Upper lobe of right lung (tissue), 1 donor: ENCODE results near the gene MPDU1. TPM values are rescaled to one million over a fixed set of nuclear protein-coding genes. Genes with fewer than 3 reads are reported as not detected.

ENCODE experiments used
- ATAC-seq: fragments of 200-7000 bp; cut with Tn5 transposase; one replicate; pipeline ENCODE4 v1.9.1; 2020; ENCODE audit warnings: mild to moderate bottlenecking, moderate library complexity
- DNase-seq: peaks from one replicate; pipeline ENCODE4 v3.0.0-alpha.2; 2020
- H3K27ac ChIP-seq: fragments of 200-600 bp; one replicate; pipeline ENCODE4 v1.8.0; 2022
- H3K27me3 ChIP-seq: fragments of 200-600 bp; one replicate; pipeline ENCODE4 v1.8.0; 2022; ENCODE audit warnings: mild to moderate bottlenecking
- H3K36me3 ChIP-seq: fragments of 200-600 bp; one replicate; pipeline ENCODE4 v1.8.0; 2022
- H3K4me1 ChIP-seq: fragments of 200-600 bp; one replicate; pipeline ENCODE4 v1.8.0; 2022
- H3K4me3 ChIP-seq: fragments of 200-600 bp; one replicate; pipeline ENCODE4 v1.8.0; 2022; ENCODE audit warnings: mild to moderate bottlenecking
- H3K9me3 ChIP-seq: fragments of 200-600 bp; one replicate; pipeline ENCODE4 v1.8.0; 2022
- CTCF ChIP-seq: fragments of 200-600 bp; IDR thresholded peaks from one replicate; pipeline ENCODE4 v1.8.0; 2022; ENCODE audit warnings: antibody characterized with exemption
- intact Hi-C: fragments of 100-400 bp; cut with DNase I; formaldehyde crosslinking; loops from one replicate; pipeline ENCODE4 v1.11.0; 2022
- total RNA-seq: library from RNA; stranded (reverse); fragmentation: NEBNext Ultra II Directional; extraction: Animal tissue kit (Norgen Biotek cat#: 25700); gene quantifications from one replicate; pipeline ENCODE4 v1.2.1, GENCODE V29; 2021
- donor health status: DM: no; HTN: yes; CAD: no; lungs with severe emphysema.

Gene MPDU1
- total RNA-seq, 1 donor from 2014 or later: 58.2 TPM

- intact Hi-C loops: no loop called here
- DNase-seq (no peak), ATAC-seq (no peak)
- H3K36me3 ChIP-seq: no peaks in the 10 kb centered on the region
- H3K27ac ChIP-seq: peak overlapping the region; percentile 76
- no peaks in the 10 kb centered on the region for H3K27me3 ChIP-seq
- H3K4me3 ChIP-seq: no peak overlapping the region
- no peak for TF ChIP-seq CTCF
- peaks cover 39% of the 10 kb centered on the region for H3K4me1 ChIP-seq
- no peaks in the 10 kb centered on the region for H3K9me3 ChIP-seq
Measured at GRCh38 chr17:7553356-7553755, 30.3 kb upstream of the MPDU1 start.

GRCh38 chr17:7555320-7555948, 28.2 kb upstream of the MPDU1 start:
- intact Hi-C loops: no loop called here
- Histone ChIP-seq H3K4me1 (peaks cover 49% of the 10 kb centered on the region), H3K9me3 (no peaks in the 10 kb centered on the region), H3K27ac (no peak overlapping the region), H3K4me3 (no peak overlapping the region), H3K36me3 (no peaks in the 10 kb centered on the region), H3K27me3 (no peaks in the 10 kb centered on the region)
- no peak for TF ChIP-seq CTCF
- ATAC-seq (no peak), DNase-seq (no peak)

- H3K4me1 ChIP-seq: peaks cover 45% of the 10 kb centered on the region
- DNase-seq: no peak
- no peak for TF ChIP-seq CTCF
- no peaks in the 10 kb centered on the region for H3K9me3 ChIP-seq
- H3K27me3 ChIP-seq: no peaks in the 10 kb centered on the region
- intact Hi-C loops: no loop called here
- peak overlapping the region; percentile 96 for H3K27ac ChIP-seq
- ATAC-seq: no peak
- H3K4me3 ChIP-seq: no peak overlapping the region
- H3K36me3 ChIP-seq: no peaks in the 10 kb centered on the region
Measured at GRCh38 chr17:7556627-7557026, 27.0 kb upstream of the MPDU1 start.

GRCh38 chr17:7557147-7557764, 26.4 kb upstream of the MPDU1 start:
- no peak for TF ChIP-seq CTCF
- Histone ChIP-seq H3K27ac (peak overlapping the region; percentile 96), H3K9me3 (no peaks in the 10 kb centered on the region), H3K4me1 (peaks cover 45% of the 10 kb centered on the region), H3K4me3 (no peak overlapping the region), H3K27me3 (no peaks in the 10 kb centered on the region), H3K36me3 (no peaks in the 10 kb centered on the region)
- DNase-seq (peak; percentile 65), ATAC-seq (no peak)
- intact Hi-C loops: no loop called here

GRCh38 chr17:7557775-7558543, 25.7 kb upstream of the MPDU1 start:
- H3K4me1 ChIP-seq: peaks cover 49% of the 10 kb centered on the region
- peak overlapping the region; percentile 91 for H3K4me3 ChIP-seq
- no peak for TF ChIP-seq CTCF
- H3K36me3 ChIP-seq: no peaks in the 10 kb centered on the region
- H3K9me3 ChIP-seq: no peaks in the 10 kb centered on the region
- DNase-seq (peak; percentile 97), ATAC-seq (peak; percentile 83)
- intact Hi-C loops: no loop called here
- no peaks in the 10 kb centered on the region for H3K27me3 ChIP-seq
- H3K27ac ChIP-seq: peak overlapping the region; percentile 96
